NCI-H82 treated with DMSO at 0.1 percent for 48 hours (cell line): ENCODE results near the gene HES7.

Experiments
- DNase-seq: peaks from one replicate; lab custom pipeline; 2025; ENCODE audit not compliant: unreplicated experiment; lab: John Stamatoyannopoulos, UW

Gene HES7

GRCh38 chr17:8143581-8144400, 19.9 kb upstream of the HES7 start:
- DNase-seq: no peak

- no peak for DNase-seq
Observed at GRCh38 chr17:8142887-8143580, 19.1 kb upstream of the HES7 start.

GRCh38 chr17:8142158-8142886, 18.4 kb upstream of the HES7 start:
- no peak for DNase-seq

GRCh38 chr17:8141741-8142140, 17.8 kb upstream of the HES7 start:
- no peak for DNase-seq

- no peak for DNase-seq
Observed at GRCh38 chr17:8141045-8141444, 17.1 kb upstream of the HES7 start.

GRCh38 chr17:8140065-8141029, 16.4 kb upstream of the HES7 start:
- DNase-seq: no peak

GRCh38 chr17:8138672-8139371, 14.9 kb upstream of the HES7 start:
- peak; percentile 99 for DNase-seq

GRCh38 chr17:8138374-8138671, 14.4 kb upstream of the HES7 start:
- DNase-seq: no peak

GRCh38 chr17:8137645-8138373, 13.9 kb upstream of the HES7 start:
- DNase-seq: no peak

- no peak for DNase-seq
Observed at GRCh38 chr17:8133941-8134340, 10.0 kb upstream of the HES7 start.

GRCh38 chr17:8133399-8133798, 9.5 kb upstream of the HES7 start:
- no peak for DNase-seq

- no peak for DNase-seq
Observed at GRCh38 chr17:8131844-8132441, 8.0 kb upstream of the HES7 start.

- no peak for DNase-seq
Observed at GRCh38 chr17:8128125-8128784, 4.3 kb upstream of the HES7 start.

GRCh38 chr17:8126491-8127066, 2.7 kb upstream of the HES7 start:
- no peak for DNase-seq

GRCh38 chr17:8125947-8126490, 2.1 kb upstream of the HES7 start:
- no peak for DNase-seq

GRCh38 chr17:8125154-8125946, 1.4 kb upstream of the HES7 start:
- DNase-seq: peak; percentile 79
